Ascending aorta (tissue), 2 donors: ENCODE measurements around the gene DAGLA. TPM values are rescaled to one million over a fixed set of nuclear protein-coding genes. Genes with fewer than 3 reads are reported as not detected.
"Not testable (repeated sequence)": the region's sequence is repeated elsewhere in the genome, so short reads cannot be mapped to it uniquely, and the experiment has no call there.

ENCODE experiments used
- DNase-seq, 2 donors: peaks; one replicate each; pipeline ENCODE4 v3.0.0-alpha.2; 2019; ENCODE audit warnings: low spot score in 2 of 2
- H3K27ac ChIP-seq, 2 donors: fragments of 200-600 bp; sonication (generic); one replicate each; pipeline ENCODE4 v1.5.1; 2016 to 2017; ENCODE audit warnings: mild to moderate bottlenecking in 1 of 2
- H3K27me3 ChIP-seq: fragments of 200-600 bp; sonication (generic); one replicate; pipeline ENCODE4 v1.5.1; 2017
- H3K36me3 ChIP-seq, 2 donors: fragments of 200-600 bp; sonication (generic); one replicate each; pipeline ENCODE4 v1.5.1; 2016
- H3K4me1 ChIP-seq, 2 donors: fragments of 200-600 bp; sonication (generic); one replicate each; pipeline ENCODE4 v1.5.1; 2016 to 2017; ENCODE audit warnings: mild to moderate bottlenecking in 1 of 2
- H3K4me3 ChIP-seq, 2 donors: fragments of 200-600 bp; sonication (generic); one replicate each; pipeline ENCODE4 v1.5.1; 2016 to 2017; ENCODE audit warnings: mild to moderate bottlenecking in 1 of 2
- H3K9me3 ChIP-seq, 2 donors: fragments of 200-600 bp; sonication (generic); one replicate each; pipeline ENCODE4 v1.5.1; 2016
- intact Hi-C: fragments of 100-400 bp; cut with DNase I; formaldehyde crosslinking; loops from one replicate; pipeline ENCODE4 v1.15.1; 2023
- total RNA-seq: library from RNA; depleted of rRNA; stranded (reverse); fragments of >200 nt; gene quantifications from one replicate; pipeline ENCODE4 v1.1.0, GENCODE V29; 2016
- TF ChIP-seq, protein P1 (sequence below), 3 experiments: fragments of 200-600 bp in 2 of 3; fragments of 450-650 bp in 1 of 3; sonication (generic) in 2 of 3; IDR thresholded peaks; one replicate each; pipeline ENCODE4 v1.5.1; 2016 to 2019; ENCODE audit warnings: antibody characterized with exemption in 3 of 3, mild to moderate bottlenecking in 1 of 3, moderate library complexity in 1 of 3

DAGLA gene
- total RNA-seq, 1 donor from 2014 or later = 5.3 TPM

DNA sequence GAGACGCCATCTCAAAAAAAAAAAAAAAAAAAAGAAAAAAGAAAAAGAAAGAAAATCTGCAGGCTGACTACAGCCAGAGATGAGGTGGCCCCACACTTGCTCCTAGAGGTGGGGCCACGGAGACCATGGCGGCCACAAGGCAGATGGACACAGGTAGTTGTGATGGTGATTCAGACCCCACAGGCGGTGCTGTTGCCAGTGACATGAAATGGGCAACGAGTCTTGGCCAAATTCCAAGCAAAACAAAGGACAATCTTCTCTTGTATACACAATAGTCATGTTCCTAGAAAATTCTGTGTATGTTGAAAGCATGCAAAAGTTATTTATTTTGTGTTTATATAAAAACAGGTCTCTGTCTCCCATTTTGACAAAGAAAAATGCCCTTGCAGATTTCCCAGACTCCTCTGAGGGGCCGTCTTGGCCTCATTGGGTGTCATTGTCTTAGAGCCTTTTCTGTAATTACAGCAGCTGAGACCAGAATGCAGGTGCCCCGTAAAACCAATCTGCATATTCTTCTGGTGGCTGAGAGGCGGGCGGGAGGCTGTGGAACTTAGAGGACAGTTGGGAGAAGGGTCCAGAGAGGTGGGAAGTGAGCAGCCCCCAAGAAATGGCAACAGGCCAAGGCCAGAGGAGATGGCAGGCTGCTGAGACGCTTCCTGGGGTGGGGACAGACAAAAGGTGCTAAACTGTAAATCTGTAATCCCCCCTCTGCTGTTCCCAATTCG is 22.5 kb upstream of the DAGLA start:
- Histone ChIP-seq H3K4me3 (no peak overlapping the region), H3K36me3 (no peaks in the 10 kb centered on the region), H3K4me1 (no peaks in the 10 kb centered on the region), H3K27ac (no peak overlapping the region), H3K9me3 (no peaks in the 10 kb centered on the region), H3K27me3 (no peaks in the 10 kb centered on the region)
- TF ChIP-seq, protein P1, sequence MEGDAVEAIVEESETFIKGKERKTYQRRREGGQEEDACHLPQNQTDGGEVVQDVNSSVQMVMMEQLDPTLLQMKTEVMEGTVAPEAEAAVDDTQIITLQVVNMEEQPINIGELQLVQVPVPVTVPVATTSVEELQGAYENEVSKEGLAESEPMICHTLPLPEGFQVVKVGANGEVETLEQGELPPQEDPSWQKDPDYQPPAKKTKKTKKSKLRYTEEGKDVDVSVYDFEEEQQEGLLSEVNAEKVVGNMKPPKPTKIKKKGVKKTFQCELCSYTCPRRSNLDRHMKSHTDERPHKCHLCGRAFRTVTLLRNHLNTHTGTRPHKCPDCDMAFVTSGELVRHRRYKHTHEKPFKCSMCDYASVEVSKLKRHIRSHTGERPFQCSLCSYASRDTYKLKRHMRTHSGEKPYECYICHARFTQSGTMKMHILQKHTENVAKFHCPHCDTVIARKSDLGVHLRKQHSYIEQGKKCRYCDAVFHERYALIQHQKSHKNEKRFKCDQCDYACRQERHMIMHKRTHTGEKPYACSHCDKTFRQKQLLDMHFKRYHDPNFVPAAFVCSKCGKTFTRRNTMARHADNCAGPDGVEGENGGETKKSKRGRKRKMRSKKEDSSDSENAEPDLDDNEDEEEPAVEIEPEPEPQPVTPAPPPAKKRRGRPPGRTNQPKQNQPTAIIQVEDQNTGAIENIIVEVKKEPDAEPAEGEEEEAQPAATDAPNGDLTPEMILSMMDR (IDR thresholded peaks at IDR 0.05) = no peak
- intact Hi-C loops = no loop called here
- DNase-seq = no peak

DNA sequence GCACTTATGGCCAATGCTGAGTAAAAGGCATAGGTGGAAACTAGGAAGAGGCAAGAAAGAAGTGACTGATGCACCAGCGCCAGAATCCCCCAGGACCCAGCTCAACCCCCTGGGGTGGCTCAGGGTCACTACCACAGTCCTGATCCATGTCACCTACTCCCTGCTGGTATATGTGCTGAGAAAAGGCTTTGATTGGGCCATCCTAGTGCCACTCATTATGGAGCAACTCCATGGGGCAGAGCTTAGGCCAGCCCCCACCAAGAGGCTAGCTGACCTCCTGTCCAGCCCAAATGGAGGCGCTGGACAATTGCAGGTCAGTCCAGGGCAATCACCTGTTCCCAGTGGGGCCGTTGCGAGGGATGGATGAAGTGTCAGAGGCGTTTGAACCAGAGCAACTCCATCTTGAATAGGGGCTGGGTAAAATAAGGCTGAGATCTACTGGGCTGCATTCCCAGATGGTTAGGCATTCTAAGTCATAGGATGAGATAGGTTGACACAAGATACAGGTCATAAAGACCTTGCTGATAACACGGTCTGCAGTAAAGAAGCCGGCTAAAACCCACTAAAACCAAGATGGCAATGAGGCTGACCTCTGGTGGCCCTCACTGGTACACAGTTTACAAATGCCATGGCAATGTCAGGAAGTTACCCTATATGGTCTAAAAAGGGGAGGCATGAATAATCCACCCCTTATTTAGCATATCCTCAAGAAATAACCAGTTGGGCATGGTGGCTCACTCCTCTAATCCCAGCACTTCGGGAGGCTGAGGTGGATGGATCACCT is 20.6 kb upstream of the DAGLA start:
- H3K9me3 ChIP-seq = no peaks in the 10 kb centered on the region
- H3K27ac ChIP-seq = no peak overlapping the region
- H3K4me1 ChIP-seq = no peaks in the 10 kb centered on the region
- intact Hi-C loops = no loop called here
- no peaks in the 10 kb centered on the region for H3K27me3 ChIP-seq
- no peak overlapping the region for H3K4me3 ChIP-seq
- DNase-seq = no peak
- no peaks in the 10 kb centered on the region for H3K36me3 ChIP-seq
- TF ChIP-seq, protein P1 (IDR thresholded peaks at IDR 0.05) = no peak

DNA sequence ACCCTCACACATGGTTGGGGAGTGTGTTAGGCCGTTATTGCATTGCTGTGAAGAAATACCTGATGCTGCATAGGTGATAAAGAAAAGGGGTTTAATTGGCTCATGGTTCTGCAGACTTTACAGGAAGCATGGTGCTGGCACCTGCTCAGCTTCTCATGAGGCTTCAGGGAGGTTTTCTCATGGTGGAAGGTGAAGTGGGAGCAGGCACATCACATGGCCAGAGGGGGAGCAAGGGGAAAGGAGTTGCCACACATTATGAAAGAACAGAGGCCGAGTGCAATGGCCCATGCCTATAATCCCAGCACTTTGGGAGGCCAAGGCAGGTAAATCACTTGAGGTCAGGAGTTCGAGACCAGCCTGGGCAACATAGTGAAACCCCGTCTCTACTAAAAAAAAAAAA is 19.2 kb upstream of the DAGLA start:
- intact Hi-C loops, H3K4me1 ChIP-seq, H3K27me3 ChIP-seq, DNase-seq, H3K4me3 ChIP-seq, H3K27ac ChIP-seq, H3K36me3 ChIP-seq, H3K9me3 ChIP-seq: not testable (repeated sequence)

DNA sequence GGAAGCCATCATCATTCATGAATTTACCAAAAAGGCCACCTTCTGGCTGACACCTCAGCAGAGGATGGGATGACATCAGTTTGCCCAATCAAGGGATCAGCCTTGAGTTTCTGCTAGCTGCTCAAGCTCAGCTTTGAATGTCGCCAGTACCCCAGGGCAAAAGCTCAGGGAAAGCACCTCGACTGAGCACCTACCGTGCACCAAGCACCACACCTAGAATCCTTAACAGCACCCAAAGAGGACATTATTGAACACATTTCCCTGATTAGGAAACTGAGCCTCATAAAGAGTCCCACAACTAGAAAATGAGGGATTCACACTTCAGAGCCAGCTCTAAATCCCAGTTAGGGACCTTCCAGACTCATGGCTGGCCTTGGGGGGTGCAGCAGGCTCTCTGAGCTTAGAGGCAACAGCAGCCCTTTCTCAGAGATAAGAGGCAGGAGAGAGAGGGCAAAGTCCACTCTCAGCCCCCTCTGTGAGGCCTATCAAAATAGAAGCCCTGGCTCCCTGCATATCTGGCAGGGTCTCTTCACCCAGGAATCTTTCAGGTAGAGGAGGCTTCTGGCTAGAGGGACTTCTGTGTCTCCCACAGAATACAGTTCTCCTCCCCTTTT is 13.4 kb upstream of the DAGLA start:
- H3K9me3 ChIP-seq = no peaks in the 10 kb centered on the region
- intact Hi-C loops = no loop called here
- no peaks in the 10 kb centered on the region for H3K36me3 ChIP-seq
- H3K27me3 ChIP-seq = no peaks in the 10 kb centered on the region
- TF ChIP-seq, protein P1 (IDR thresholded peaks at IDR 0.05) = no peak
- H3K27ac ChIP-seq = no peak overlapping the region
- no peaks in the 10 kb centered on the region for H3K4me1 ChIP-seq
- no peak for DNase-seq
- H3K4me3 ChIP-seq = no peak overlapping the region

DNA sequence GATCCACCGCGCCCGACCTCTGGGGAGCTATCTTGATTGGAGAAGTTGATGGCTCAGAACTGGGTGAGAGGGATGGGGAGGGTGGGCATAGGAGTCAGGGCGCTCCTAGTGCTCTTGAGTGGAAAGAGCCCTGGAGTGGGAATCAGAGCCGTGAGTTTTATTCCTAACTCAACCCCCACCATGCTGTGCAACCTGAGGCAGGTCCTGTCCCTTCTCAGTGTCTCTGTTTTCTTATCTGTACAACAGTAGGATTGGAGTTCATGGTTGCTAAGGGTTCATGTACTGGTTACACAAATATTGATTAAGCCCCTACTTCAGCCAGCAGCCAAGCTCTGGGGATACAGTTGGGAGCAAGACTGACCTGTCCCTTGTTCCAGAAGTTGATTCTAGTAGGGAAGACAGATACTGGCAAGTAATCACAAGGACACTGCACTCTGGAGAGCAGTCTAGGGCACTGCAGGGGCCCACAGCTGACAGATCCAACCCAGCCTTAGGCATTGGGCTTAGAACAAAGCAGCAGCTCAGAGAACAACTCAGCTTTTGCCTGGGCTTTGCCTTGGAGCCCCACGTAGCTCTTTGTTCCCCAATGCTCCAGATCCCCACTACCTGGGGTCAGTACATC is 12.4 kb upstream of the DAGLA start:
- Histone ChIP-seq H3K27ac (no peak overlapping the region), H3K9me3 (no peaks in the 10 kb centered on the region), H3K36me3 (no peaks in the 10 kb centered on the region), H3K27me3 (no peaks in the 10 kb centered on the region), H3K4me3 (no peak overlapping the region), H3K4me1 (no peaks in the 10 kb centered on the region)
- TF ChIP-seq, protein P1 (IDR thresholded peaks at IDR 0.05) = no peak
- intact Hi-C loops = no loop called here
- no peak for DNase-seq
